ENCODE results near the gene SERGEF. TPM values are rescaled to one million over a fixed set of nuclear protein-coding genes. Genes with fewer than 3 reads are reported as not detected.

The SERGEF gene
- total and polyA plus RNA-seq, 2 of the 13 experiments (the other 11 are each of a cell fraction or from before 2014, with no cell fraction given), result 54.5 to 114 TPM

GRCh38 chr11:17905477-17905876, 107.4 kb downstream of the SERGEF start:
- no TSS peak for BruUV-seq (replicated peaks)
- Histone ChIP-seq H3K9ac (ENCODE audit: insufficient read depth, low read depth, low read length) (no peak overlapping the region), H3K27me3 (ENCODE audit: control insufficient read depth in 1 of 2, insufficient read depth in 2 of 2, low read length in 2 of 2) (no peaks in the 10 kb centered on the region), H3K79me2 (ENCODE audit: insufficient read depth, low read length) (no peaks in the 10 kb centered on the region), H3K4me3 (replicated peaks in 1 of 3; ENCODE audit: insufficient read depth in 1 of 3, low read depth in 2 of 3, low read length in 3 of 3) (no peak overlapping the region), H3K27ac (ENCODE audit: extremely low read length, insufficient read depth, low read length) (no peak overlapping the region), H4K20me1 (ENCODE audit: insufficient read depth, low read length) (peaks cover 4% of the 10 kb centered on the region; the same call in 1 of the 2 replicates), H3K9me3 (ENCODE audit: low read length) (no peaks in the 10 kb centered on the region), H3K36me3 (replicated peaks in 1 of 2; ENCODE audit: control insufficient read depth in 1 of 2, insufficient read depth in 2 of 2, low read length in 2 of 2) (peaks cover 13 to 47% of the 10 kb centered on the region in 2 experiments), H3K4me2 (ENCODE audit: low read depth, low read length) (no peak overlapping the region), H3K4me1 (ENCODE audit: insufficient read depth, low read length) (no peaks in the 10 kb centered on the region), H2AFZ (ENCODE audit: low read length) (no peak overlapping the region)
- intact Hi-C loops (cut with micrococcal nuclease; ENCODE audit: unreplicated experiment) (loop anchor here (5.0 kb wide), 1 partner anchor 143 kb away; no protein-coding TSS in a partner anchor), in situ Hi-C loops (cut with HindIII; ENCODE audit: extremely low pct_ligation_motif_present, low pct_unique_long_range_greater_than_20kb) (no loop called here)
- no peak for DNase-seq (ENCODE audit: low spot score)
- ChIA-PET POLR2A (no interaction called here), CTCF (ENCODE audit: low intra/inter-chr PET ratio, low total read pairs) (interaction anchor here (1.3 kb wide), 1 partner anchor 175 kb away, joined by 8 read pairs; no protein-coding TSS in a partner anchor)
- no peak for ATAC-seq
- FAIRE-seq, result no peak
- TF ChIP-seq PHB2 (IDR thresholded peaks at IDR 0.05; ENCODE audit: partially characterized antibody) (no peak), SAFB2 (CRISPR knock-in tag; IDR thresholded peaks at IDR 0.05; ENCODE audit: borderline replicate concordance, low read depth) (no peak), ZNF781 (CRISPR knock-in tag; IDR thresholded peaks at IDR 0.05; ENCODE audit: borderline replicate concordance, not compliant biosample characterization) (no peak), ISX (CRISPR knock-in tag; conservative IDR thresholded peaks at IDR 0.05) (no peak), HMGA1 (CRISPR knock-in tag; conservative IDR thresholded peaks at IDR 0.05) (no peak), ZNF225 (CRISPR knock-in tag; IDR thresholded peaks at IDR 0.05) (no peak), KDM6A (CRISPR knock-in tag; IDR thresholded peaks at IDR 0.05; ENCODE audit: low read depth) (no peak), ZNF160 (CRISPR knock-in tag; IDR thresholded peaks at IDR 0.05) (no peak), PHF20 (CRISPR knock-in tag; IDR thresholded peaks at IDR 0.05) (no peak), KLF16 (CRISPR knock-in tag; IDR thresholded peaks at IDR 0.05) (no peak), ZFP37 (CRISPR knock-in tag; IDR thresholded peaks at IDR 0.05; ENCODE audit: borderline replicate concordance) (no peak), ZBTB37 (CRISPR knock-in tag; IDR thresholded peaks at IDR 0.05) (no peak), FOXA1 (IDR thresholded peaks at IDR 0.05) (no peak), FOXA1 (CRISPR knock-in tag; IDR thresholded peaks at IDR 0.05) (no peak), ERF (CRISPR knock-in tag; IDR thresholded peaks at IDR 0.05) (no peak), RAD21 (CRISPR knock-in tag; IDR thresholded peaks at IDR 0.05) (no peak)
- TF ChIP-seq, protein P1, sequence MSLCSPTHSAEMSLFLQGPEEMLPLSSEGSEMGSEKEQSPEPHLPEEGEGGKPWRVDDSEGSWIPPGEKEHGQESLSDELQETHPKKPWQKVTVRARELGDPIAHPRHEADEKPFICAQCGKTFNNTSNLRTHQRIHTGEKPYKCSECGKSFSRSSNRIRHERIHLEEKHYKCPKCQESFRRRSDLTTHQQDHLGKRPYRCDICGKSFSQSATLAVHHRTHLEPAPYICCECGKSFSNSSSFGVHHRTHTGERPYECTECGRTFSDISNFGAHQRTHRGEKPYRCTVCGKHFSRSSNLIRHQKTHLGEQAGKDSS (CRISPR knock-in tag; IDR thresholded peaks at IDR 0.05; ENCODE audit: borderline replicate concordance, low read depth), result no peak
- TF ChIP-seq, protein P2, sequence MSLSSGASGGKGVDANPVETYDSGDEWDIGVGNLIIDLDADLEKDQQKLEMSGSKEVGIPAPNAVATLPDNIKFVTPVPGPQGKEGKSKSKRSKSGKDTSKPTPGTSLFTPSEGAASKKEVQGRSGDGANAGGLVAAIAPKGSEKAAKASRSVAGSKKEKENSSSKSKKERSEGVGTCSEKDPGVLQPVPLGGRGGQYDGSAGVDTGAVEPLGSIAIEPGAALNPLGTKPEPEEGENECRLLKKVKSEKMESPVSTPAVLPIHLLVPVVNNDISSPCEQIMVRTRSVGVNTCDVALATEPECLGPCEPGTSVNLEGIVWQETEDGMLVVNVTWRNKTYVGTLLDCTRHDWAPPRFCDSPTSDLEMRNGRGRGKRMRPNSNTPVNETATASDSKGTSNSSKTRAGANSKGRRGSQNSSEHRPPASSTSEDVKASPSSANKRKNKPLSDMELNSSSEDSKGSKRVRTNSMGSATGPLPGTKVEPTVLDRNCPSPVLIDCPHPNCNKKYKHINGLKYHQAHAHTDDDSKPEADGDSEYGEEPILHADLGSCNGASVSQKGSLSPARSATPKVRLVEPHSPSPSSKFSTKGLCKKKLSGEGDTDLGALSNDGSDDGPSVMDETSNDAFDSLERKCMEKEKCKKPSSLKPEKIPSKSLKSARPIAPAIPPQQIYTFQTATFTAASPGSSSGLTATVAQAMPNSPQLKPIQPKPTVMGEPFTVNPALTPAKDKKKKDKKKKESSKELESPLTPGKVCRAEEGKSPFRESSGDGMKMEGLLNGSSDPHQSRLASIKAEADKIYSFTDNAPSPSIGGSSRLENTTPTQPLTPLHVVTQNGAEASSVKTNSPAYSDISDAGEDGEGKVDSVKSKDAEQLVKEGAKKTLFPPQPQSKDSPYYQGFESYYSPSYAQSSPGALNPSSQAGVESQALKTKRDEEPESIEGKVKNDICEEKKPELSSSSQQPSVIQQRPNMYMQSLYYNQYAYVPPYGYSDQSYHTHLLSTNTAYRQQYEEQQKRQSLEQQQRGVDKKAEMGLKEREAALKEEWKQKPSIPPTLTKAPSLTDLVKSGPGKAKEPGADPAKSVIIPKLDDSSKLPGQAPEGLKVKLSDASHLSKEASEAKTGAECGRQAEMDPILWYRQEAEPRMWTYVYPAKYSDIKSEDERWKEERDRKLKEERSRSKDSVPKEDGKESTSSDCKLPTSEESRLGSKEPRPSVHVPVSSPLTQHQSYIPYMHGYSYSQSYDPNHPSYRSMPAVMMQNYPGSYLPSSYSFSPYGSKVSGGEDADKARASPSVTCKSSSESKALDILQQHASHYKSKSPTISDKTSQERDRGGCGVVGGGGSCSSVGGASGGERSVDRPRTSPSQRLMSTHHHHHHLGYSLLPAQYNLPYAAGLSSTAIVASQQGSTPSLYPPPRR (CRISPR knock-in tag; IDR thresholded peaks at IDR 0.05; ENCODE audit: borderline replicate concordance), result no peak
